ENCODE measurements around the gene SOX13. TPM values are rescaled to one million over a fixed set of nuclear protein-coding genes. Genes with fewer than 3 reads are reported as not detected.

Gene SOX13
- total RNA-seq, 1 experiment from 2014 or later: 81.9 TPM

DNA sequence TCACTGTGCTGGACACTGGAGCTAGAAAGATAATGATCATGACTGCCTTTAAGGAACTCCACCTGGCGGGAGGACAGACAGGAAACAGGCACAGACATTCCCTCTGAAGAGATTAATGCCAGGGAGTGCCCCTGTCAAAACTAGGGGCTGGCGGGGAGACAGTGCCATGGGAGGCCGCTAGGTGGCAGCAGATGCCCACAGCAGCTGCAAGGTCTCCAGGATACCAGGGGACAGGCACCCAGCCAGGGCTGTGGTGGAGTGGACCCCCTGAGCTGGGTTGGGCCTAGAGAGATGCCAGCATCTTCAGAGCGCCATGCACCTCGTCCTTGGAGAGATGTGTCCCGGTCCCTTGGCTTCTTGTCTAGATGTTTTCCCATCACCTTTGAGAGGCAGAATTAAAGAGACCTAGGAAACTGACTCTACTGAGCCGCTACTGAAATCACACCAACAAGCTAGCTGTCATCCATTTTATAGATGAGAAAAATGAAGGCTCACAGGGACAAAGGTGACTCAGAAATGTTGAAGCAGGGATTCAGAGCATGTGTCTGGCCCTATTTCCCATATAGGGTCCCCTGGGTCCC lies 89.7 kb downstream of the SOX13 start:
- intact Hi-C loops (cut with micrococcal nuclease): loop anchor here (1.0 kb wide), 5 partner anchors 36 to 301 kb away; partner anchors contain the start of gene SNRPE
- H3K9me2 ChIP-seq (replicated peaks; ENCODE audit: low read length): no peaks in the 10 kb centered on the region
- peak overlapping the region; percentile 6 for H3K4me2 ChIP-seq (ENCODE audit: low read length)
- BruUV-seq (replicated peaks): no TSS peak
- H2AFZ ChIP-seq (ENCODE audit: low read length): peak overlapping the region; percentile 39
- H3K4me3 ChIP-seq (ENCODE audit: low read length): no peak overlapping the region
- H3K9me3 ChIP-seq (ENCODE audit: low read length): no peaks in the 10 kb centered on the region
- no peak overlapping the region for H3K9ac ChIP-seq (ENCODE audit: low read length)
- H3F3A ChIP-seq (ENCODE audit: low read length, unreplicated experiment): no peaks in the 10 kb centered on the region
- no peaks in the 10 kb centered on the region for H3K36me3 ChIP-seq (ENCODE audit: low read depth, low read length)
- POLR2A ChIA-PET (ENCODE audit: unreplicated experiment): no interaction called here
- no peaks in the 10 kb centered on the region for H3K79me2 ChIP-seq (ENCODE audit: low read length)
- peaks cover 16% of the 10 kb centered on the region for H3K4me1 ChIP-seq (ENCODE audit: insufficient read depth, low read length)
- no peaks in the 10 kb centered on the region for H3K27me3 ChIP-seq (ENCODE audit: low read length)
- no peak overlapping the region for H3K27ac ChIP-seq (ENCODE audit: low read length)
- no peaks in the 10 kb centered on the region for H4K20me1 ChIP-seq (ENCODE audit: low read length)
- ATAC-seq (peak; percentile 92), DNase-seq (peak; percentile 98)
- TF ChIP-seq EZH2phosphoT487 (IDR thresholded peaks at IDR 0.05; ENCODE audit: borderline replicate concordance, low read length) (no peak), EZH2 (IDR thresholded peaks at IDR 0.05; ENCODE audit: low read length, unreplicated experiment) (no peak)
- TF ChIP-seq, protein P1, sequence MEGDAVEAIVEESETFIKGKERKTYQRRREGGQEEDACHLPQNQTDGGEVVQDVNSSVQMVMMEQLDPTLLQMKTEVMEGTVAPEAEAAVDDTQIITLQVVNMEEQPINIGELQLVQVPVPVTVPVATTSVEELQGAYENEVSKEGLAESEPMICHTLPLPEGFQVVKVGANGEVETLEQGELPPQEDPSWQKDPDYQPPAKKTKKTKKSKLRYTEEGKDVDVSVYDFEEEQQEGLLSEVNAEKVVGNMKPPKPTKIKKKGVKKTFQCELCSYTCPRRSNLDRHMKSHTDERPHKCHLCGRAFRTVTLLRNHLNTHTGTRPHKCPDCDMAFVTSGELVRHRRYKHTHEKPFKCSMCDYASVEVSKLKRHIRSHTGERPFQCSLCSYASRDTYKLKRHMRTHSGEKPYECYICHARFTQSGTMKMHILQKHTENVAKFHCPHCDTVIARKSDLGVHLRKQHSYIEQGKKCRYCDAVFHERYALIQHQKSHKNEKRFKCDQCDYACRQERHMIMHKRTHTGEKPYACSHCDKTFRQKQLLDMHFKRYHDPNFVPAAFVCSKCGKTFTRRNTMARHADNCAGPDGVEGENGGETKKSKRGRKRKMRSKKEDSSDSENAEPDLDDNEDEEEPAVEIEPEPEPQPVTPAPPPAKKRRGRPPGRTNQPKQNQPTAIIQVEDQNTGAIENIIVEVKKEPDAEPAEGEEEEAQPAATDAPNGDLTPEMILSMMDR (conservative IDR thresholded peaks at IDR 0.05; ENCODE audit: low read depth, low read length): peak; percentile 100
- CTCF ChIA-PET: interaction anchor here (0.5 to 2.6 kb wide), 17 partner anchors 9 to 304 kb away, joined by 3 to 70 read pairs (median 5); partner anchors contain the start of genes ETNK2, GOLT1A and SNRPE

GRCh38 chr1:204166219-204166618 lies 93.3 kb downstream of the SOX13 start, which contains the start of gene REN:
Gene REN, minus strand, starts transcription at chr1:204166337. Its CDS starts 44 bp downstream, at chr1:204166293.
- H4K20me1 ChIP-seq (ENCODE audit: low read length): no peaks in the 10 kb centered on the region
- H3K79me2 ChIP-seq (ENCODE audit: low read length): no peaks in the 10 kb centered on the region
- peaks cover 23% of the 10 kb centered on the region for H3K9me3 ChIP-seq (ENCODE audit: low read length)
- H3K27me3 ChIP-seq (ENCODE audit: low read length): no peaks in the 10 kb centered on the region
- TF ChIP-seq EZH2phosphoT487 (IDR thresholded peaks at IDR 0.05; ENCODE audit: borderline replicate concordance, low read length) (no peak), EZH2 (IDR thresholded peaks at IDR 0.05; ENCODE audit: low read length, unreplicated experiment) (no peak)
- TF ChIP-seq, protein P1 (conservative IDR thresholded peaks at IDR 0.05; ENCODE audit: low read depth, low read length): no peak
- H2AFZ ChIP-seq (ENCODE audit: low read length): no peak within 1 kb of the TSS
- peaks cover 18% of the 10 kb centered on the region for H3K4me1 ChIP-seq (ENCODE audit: insufficient read depth, low read length)
- no peak within 1 kb of the TSS for H3K9ac ChIP-seq (ENCODE audit: low read length)
- H3F3A ChIP-seq (ENCODE audit: low read length, unreplicated experiment): no peaks in the 10 kb centered on the region
- BruUV-seq (replicated peaks): no TSS peak
- no peaks in the 10 kb centered on the region for H3K9me2 ChIP-seq (replicated peaks; ENCODE audit: low read length)
- H3K4me3 ChIP-seq (ENCODE audit: low read length): no peak within 1 kb of the TSS
- ChIA-PET CTCF (interaction anchor here (1.7 kb wide), 1 partner anchor 33 kb away, joined by 6 read pairs; no protein-coding TSS in a partner anchor), POLR2A (ENCODE audit: unreplicated experiment) (no interaction called here)
- H3K36me3 ChIP-seq (ENCODE audit: low read depth, low read length): peaks cover 24% of the 10 kb centered on the region
- H3K27ac ChIP-seq (ENCODE audit: low read length): no peak within 1 kb of the TSS
- H3K4me2 ChIP-seq (ENCODE audit: low read length): no peak within 1 kb of the TSS
- no peak for DNase-seq
- no peak for ATAC-seq
- intact Hi-C loops (cut with micrococcal nuclease): no loop called here

DNA sequence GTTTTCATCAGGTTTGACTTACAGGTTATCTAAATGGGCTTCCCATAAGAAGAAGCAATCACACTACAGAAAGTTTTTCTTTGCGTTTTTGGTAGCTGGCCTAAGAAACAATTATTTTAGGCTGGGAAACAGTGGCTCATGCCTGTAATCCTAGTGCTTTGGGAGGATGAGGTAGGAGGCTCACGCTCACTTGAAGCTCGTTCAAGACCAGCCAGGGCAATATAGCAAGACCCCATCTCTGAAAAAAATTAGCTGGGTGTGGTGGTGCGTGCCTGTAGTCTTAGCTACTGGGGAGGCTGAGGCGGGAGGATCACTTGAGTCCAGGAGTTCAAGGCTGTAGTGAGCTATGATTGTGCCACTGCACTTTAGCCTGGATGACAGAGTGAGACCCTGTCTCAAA lies 94.8 kb downstream of the SOX13 start:
- intact Hi-C loops (cut with micrococcal nuclease): no loop called here
- H3K9me2 ChIP-seq (replicated peaks; ENCODE audit: low read length): no peaks in the 10 kb centered on the region
- CTCF ChIA-PET: no interaction called here

More for the DNA sequence above, 94.8 kb downstream of the SOX13 start:
- BruUV-seq (replicated peaks): no TSS peak
- Histone ChIP-seq H3F3A (ENCODE audit: low read length, unreplicated experiment) (no peaks in the 10 kb centered on the region), H3K9ac (ENCODE audit: low read length) (no peak overlapping the region), H3K4me3 (ENCODE audit: low read length) (no peak overlapping the region), H4K20me1 (ENCODE audit: low read length) (no peaks in the 10 kb centered on the region), H3K27me3 (ENCODE audit: low read length) (no peaks in the 10 kb centered on the region), H3K36me3 (ENCODE audit: low read depth, low read length) (peaks cover 24% of the 10 kb centered on the region), H3K79me2 (ENCODE audit: low read length) (no peaks in the 10 kb centered on the region), H3K4me2 (ENCODE audit: low read length) (no peak overlapping the region), H3K9me3 (ENCODE audit: low read length) (peaks cover 23% of the 10 kb centered on the region), H3K27ac (ENCODE audit: low read length) (no peak overlapping the region), H3K4me1 (ENCODE audit: insufficient read depth, low read length) (peaks cover 19% of the 10 kb centered on the region), H2AFZ (ENCODE audit: low read length) (no peak overlapping the region)
- TF ChIP-seq, protein P1 (conservative IDR thresholded peaks at IDR 0.05; ENCODE audit: low read depth, low read length): no peak
- no peak for TF ChIP-seq EZH2 (IDR thresholded peaks at IDR 0.05; ENCODE audit: low read length, unreplicated experiment)
- no peak for TF ChIP-seq EZH2phosphoT487 (IDR thresholded peaks at IDR 0.05; ENCODE audit: borderline replicate concordance, low read length)
- ATAC-seq: no peak
- DNase-seq: no peak
- POLR2A ChIA-PET (ENCODE audit: unreplicated experiment): no interaction called here

Measured in PC-3 (cell line).